ENCODE data around the gene RSRP1.
"Not testable (repeated sequence)": the region's sequence is repeated elsewhere in the genome, so short reads cannot be mapped to it uniquely, and the experiment has no call there.

DNA sequence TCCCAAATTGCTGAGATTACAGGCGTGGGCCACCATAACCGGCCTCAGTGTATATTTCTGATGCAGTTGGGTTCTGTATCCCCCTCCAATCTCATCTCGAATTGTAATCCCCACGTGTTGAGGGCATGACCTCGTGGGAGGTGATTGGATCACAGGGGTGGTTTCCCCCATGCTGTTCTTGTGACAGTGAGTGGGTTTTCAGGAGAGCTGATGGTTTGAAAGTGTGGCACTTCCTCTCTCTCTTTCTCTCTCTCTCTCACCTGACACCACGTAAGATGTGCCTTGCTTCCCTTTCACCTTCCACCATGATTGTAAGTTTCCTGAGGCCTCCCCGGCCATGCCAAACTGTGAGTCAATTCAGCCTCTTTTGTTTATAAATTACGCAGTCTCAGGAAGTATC, 49.2 kb upstream of the RSRP1 start:
- not testable (repeated sequence) for TF ChIP-seq NR3C1 (IDR thresholded peaks at IDR 0.05); ZNF302 (CRISPR knock-in tag; IDR thresholded peaks at IDR 0.05); KDM1A (IDR thresholded peaks at IDR 0.05; ENCODE audit: low read depth); POLR2A (IDR thresholded peaks at IDR 0.05; ENCODE audit: low read length); POLR2AphosphoS2 (conservative IDR thresholded peaks at IDR 0.05; ENCODE audit: low read length); FOSL2 (IDR thresholded peaks at IDR 0.05); FOSL2 (CRISPR knock-in tag; IDR thresholded peaks at IDR 0.05); EP300 (IDR thresholded peaks at IDR 0.05); RCOR1 (IDR thresholded peaks at IDR 0.05; ENCODE audit: low read depth, low read length); TP53 (CRISPR knock-in tag; IDR thresholded peaks at IDR 0.05); ZFP36 (IDR thresholded peaks at IDR 0.05; ENCODE audit: borderline replicate concordance, partially characterized antibody)
- TF ChIP-seq, protein P1, sequence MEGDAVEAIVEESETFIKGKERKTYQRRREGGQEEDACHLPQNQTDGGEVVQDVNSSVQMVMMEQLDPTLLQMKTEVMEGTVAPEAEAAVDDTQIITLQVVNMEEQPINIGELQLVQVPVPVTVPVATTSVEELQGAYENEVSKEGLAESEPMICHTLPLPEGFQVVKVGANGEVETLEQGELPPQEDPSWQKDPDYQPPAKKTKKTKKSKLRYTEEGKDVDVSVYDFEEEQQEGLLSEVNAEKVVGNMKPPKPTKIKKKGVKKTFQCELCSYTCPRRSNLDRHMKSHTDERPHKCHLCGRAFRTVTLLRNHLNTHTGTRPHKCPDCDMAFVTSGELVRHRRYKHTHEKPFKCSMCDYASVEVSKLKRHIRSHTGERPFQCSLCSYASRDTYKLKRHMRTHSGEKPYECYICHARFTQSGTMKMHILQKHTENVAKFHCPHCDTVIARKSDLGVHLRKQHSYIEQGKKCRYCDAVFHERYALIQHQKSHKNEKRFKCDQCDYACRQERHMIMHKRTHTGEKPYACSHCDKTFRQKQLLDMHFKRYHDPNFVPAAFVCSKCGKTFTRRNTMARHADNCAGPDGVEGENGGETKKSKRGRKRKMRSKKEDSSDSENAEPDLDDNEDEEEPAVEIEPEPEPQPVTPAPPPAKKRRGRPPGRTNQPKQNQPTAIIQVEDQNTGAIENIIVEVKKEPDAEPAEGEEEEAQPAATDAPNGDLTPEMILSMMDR (IDR thresholded peaks at IDR 0.05) = not testable (repeated sequence)
- TF ChIP-seq, protein P2, sequence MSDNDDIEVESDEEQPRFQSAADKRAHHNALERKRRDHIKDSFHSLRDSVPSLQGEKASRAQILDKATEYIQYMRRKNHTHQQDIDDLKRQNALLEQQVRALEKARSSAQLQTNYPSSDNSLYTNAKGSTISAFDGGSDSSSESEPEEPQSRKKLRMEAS (IDR thresholded peaks at IDR 0.05) = not testable (repeated sequence)
